Lower leg skin (tissue), 3 donors: ENCODE data around the gene LRFN2.

ENCODE experiments used
- CTCF ChIP-seq, 3 donors: fragments of 450-650 bp; IDR thresholded peaks; one replicate each; pipeline ENCODE4 v1.5.1; 2016; ENCODE audit warnings: antibody characterized with exemption in 3 of 3, mild to moderate bottlenecking in 3 of 3, moderate library complexity in 2 of 3
- POLR2A ChIP-seq, 2 donors: fragments of 450-650 bp; IDR thresholded peaks; one replicate each; pipeline ENCODE4 v1.6.1; 2016 to 2017; ENCODE audit warnings: antibody characterized with exemption in 2 of 2, mild to moderate bottlenecking in 1 of 2, moderate library complexity in 1 of 2

DNA sequence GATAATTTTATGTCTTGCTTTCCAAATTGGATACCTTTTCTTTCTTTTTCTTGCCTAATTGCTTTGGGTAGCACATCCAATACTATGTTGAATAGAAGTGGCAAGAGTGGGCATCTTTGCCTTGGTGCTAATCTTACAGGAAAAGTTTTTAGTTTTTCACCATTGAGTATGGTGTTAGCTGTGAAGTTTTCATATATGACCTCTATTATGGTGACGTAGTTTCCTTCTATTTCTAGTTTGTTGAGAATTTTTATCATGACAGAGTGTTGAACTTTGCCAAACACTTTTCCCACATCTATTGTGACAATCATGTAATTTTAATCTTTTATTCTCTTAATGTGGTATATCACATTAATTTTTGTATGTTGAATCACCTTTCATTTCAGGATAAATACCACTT, 216.1 kb downstream of the LRFN2 start:
- no peak for TF ChIP-seq CTCF (IDR thresholded peaks at IDR 0.05)
- no peak for TF ChIP-seq POLR2A (IDR thresholded peaks at IDR 0.05)
